NCI-H774 (cell line): ENCODE results near the gene PDK2.

Source experiments
- DNase-seq: peaks from one replicate; lab custom pipeline; 2025; lab: John Stamatoyannopoulos, UW

PDK2 gene

GRCh38 chr17:50094753-50095619 is at the start of gene PDK2:
PDK2 (plus strand) TSS chr17:50095351; CDS start chr17:50095436, 85 bp downstream.
- peak; percentile 98 for DNase-seq

GRCh38 chr17:50046179-50046578 is 49.0 kb upstream of the PDK2 start:
- no peak for DNase-seq

- DNase-seq = no peak
These were observed 48.5 kb upstream of the PDK2 start for GRCh38 chr17:50046667-50047066.

GRCh38 chr17:50047083-50047482 is 48.1 kb upstream of the PDK2 start:
- DNase-seq = no peak

- no peak for DNase-seq
These were observed 47.5 kb upstream of the PDK2 start for GRCh38 chr17:50047488-50048126.

- no peak for DNase-seq
These were observed 46.9 kb upstream of the PDK2 start for GRCh38 chr17:50048146-50048720.

GRCh38 chr17:50048988-50049387 is 46.2 kb upstream of the PDK2 start:
- DNase-seq = no peak

GRCh38 chr17:50049636-50050035 is 45.5 kb upstream of the PDK2 start:
- no peak for DNase-seq

GRCh38 chr17:50050431-50051032 is 44.6 kb upstream of the PDK2 start:
- no peak for DNase-seq

- no peak for DNase-seq
These were observed 44.0 kb upstream of the PDK2 start for GRCh38 chr17:50051082-50051576.

GRCh38 chr17:50051606-50052005 is 43.5 kb upstream of the PDK2 start:
- no peak for DNase-seq

GRCh38 chr17:50052241-50052796 is 42.8 kb upstream of the PDK2 start:
- peak; percentile 72 for DNase-seq

GRCh38 chr17:50052822-50053653 is 42.1 kb upstream of the PDK2 start:
- DNase-seq = no peak

GRCh38 chr17:50053654-50053960 is 41.5 kb upstream of the PDK2 start:
- no peak for DNase-seq

GRCh38 chr17:50055055-50055425 is 40.1 kb upstream of the PDK2 start:
- DNase-seq = peak; percentile 97

GRCh38 chr17:50055426-50056216 is 39.5 kb upstream of the PDK2 start, which contains the start of gene ITGA3:
ITGA3 (plus strand) TSS chr17:50056110; CDS start chr17:50056440, 330 bp downstream.
- peak; percentile 96 for DNase-seq

- DNase-seq = peak; percentile 64
These were observed 38.8 kb upstream of the PDK2 start for GRCh38 chr17:50056217-50056960.

- DNase-seq = no peak
These were observed 38.2 kb upstream of the PDK2 start for GRCh38 chr17:50056961-50057330.

GRCh38 chr17:50057521-50057991 is 37.6 kb upstream of the PDK2 start:
- DNase-seq = no peak
